G401.6 (cell line): ENCODE data around the gene ORAI3.

ENCODE experiments used
- FAIRE-seq: peaks from 2 replicates; lab custom pipeline; 2012; peaks lifted over from hg19 to GRCh38; lab: Jason Lieb, UNC

Gene ORAI3

GRCh38 chr16:30947859-30948666, 805 bp upstream of the ORAI3 start:
- FAIRE-seq = peak; percentile 97

GRCh38 chr16:30949650-30950515, 1.0 kb downstream of the ORAI3 start:
- FAIRE-seq = no peak

DNA sequence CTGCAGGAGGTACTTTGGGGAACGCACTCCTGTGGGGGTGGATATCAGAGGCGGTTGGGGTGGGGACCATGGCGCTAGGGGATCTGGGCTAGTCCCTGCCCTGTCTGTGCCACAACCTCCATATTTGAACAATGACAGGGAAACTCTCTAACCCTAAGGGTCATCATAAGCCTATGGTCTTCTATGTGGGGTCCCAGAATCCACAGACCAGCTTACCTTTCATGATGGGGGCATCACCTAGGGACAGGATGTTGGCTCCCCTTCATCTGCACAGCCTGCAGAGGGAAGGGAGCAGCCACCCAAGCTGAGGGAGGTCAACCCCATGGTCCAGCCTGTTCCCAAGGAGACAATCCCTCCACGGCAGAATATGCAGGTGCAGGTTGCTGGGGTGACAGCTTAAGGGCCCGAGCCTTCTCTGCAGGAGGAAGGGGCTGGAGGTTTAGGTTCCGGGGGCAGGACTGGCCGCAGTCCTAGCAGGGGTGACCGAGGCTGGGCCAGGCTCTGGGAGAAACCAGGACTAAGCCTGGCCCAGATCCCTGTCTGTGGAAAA, 1.7 kb downstream of the ORAI3 start:
- no peak for FAIRE-seq

DNA sequence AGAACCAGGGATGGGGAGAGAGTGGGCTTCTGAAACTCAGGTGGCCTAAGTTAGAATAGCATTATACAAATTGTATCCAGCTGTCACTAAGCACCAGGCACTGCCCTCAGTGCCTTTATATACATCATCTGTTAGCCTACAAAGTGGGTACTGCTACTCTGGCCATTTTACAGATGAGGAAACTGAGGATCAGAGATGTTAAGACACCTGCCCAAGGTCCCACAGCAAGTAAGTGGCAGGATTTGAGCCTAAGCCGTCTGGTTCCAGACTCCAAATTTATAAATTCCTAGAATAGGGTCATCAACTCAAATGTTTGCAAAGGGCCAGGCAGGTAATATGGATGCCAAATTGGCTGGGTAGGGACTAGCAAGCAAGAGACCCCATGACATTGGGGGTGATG, 2.3 kb downstream of the ORAI3 start:
- FAIRE-seq = no peak

DNA sequence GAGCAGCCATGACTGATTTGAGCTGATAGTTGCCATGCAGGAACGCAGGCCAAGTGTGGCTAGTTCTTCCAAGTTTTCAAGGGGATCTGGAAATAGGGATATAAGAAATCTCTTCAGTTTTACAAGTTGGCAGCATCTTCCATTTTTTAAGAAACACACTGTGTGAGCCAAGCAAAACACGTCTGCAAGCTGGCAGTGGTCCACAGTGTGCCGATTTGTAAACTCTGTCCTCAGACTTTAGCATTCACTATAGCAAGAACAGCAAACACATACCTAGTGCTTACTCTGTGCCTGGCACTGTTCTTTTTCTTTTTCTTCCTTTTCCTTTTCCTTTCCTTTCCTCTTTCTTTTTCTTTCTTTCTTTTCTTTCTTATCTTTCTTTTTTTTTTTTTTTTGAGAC, 2.9 kb downstream of the ORAI3 start:
- no peak for FAIRE-seq

- no peak for FAIRE-seq
Measured at GRCh38 chr16:30953111-30953510, 4.2 kb downstream of the ORAI3 start.

- FAIRE-seq = peak; percentile 19
Measured at GRCh38 chr16:30953511-30954124, 4.8 kb downstream of the ORAI3 start.

DNA sequence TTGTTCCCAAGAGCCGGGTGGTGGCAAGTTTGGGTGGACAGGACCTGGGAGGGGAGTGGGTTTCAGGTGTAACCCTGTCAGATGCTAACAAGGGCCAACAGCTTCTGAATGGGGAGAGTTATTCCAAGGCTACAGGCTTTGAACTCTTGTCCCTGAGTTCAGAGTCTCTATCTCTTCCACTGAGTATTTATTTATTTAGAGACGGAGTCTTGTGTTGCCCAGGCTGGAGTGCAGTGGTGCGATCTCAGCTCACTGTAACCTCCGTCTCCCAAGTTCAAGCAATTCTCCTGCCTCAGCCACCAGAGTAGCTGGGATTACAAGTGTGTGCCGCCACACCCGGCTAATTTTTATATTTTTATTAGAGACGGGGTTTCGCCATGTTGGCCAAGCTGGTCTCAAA, 6.1 kb downstream of the ORAI3 start:
- no peak for FAIRE-seq

DNA sequence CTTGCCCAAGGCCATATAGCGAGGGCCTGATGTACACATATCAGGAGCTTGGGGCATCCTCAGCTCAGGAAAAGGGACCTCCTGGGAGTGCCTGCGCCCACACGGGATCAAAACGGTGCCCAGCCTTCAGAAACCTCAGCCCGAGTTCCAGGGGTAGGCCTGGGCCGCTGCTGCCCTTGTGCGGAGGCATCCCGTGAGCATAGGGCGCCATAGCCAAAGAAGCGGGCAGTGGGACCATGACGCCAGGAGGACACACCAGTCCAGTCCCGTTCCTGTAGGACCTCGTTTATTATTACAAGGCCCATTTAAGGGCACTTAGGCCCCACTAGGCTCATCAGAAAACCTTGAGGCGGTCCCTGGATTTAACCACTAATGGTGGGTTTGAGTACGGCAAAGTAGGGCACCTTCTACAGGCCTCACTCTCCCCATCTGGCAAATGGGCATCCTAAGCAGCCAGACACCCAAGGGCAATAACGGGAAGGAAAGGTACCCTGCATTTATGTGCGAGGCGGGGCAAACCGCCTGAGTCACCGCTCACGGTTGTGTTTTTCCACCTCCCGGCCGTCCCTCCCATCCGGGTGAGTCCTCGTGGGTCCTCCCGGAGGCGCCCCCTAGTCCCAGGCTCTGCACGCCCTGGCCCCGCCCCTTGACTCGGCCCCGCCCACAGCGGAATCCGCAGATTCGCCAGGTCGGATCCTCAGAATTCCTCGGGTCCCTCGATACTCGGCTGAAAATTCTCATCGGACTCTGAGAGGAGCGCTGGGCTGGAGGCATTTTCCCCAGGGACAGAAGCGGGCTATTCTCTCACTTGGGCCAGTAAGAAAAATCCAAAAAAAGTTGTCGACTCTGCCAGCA, 8.0 kb downstream of the ORAI3 start:
- FAIRE-seq = no peak

- FAIRE-seq = peak; percentile 57
Measured at GRCh38 chr16:30957456-30958174, 8.7 kb downstream of the ORAI3 start, which contains the start of gene SETD1A. Gene SETD1A (plus strand): TSS chr16:30957754. CDS start chr16:30958732, 978 bp downstream.

GRCh38 chr16:30958175-30959079, 9.6 kb downstream of the ORAI3 start:
- FAIRE-seq = no peak

- no peak for FAIRE-seq
Measured at GRCh38 chr16:30961384-30961783, 12.5 kb downstream of the ORAI3 start.

DNA sequence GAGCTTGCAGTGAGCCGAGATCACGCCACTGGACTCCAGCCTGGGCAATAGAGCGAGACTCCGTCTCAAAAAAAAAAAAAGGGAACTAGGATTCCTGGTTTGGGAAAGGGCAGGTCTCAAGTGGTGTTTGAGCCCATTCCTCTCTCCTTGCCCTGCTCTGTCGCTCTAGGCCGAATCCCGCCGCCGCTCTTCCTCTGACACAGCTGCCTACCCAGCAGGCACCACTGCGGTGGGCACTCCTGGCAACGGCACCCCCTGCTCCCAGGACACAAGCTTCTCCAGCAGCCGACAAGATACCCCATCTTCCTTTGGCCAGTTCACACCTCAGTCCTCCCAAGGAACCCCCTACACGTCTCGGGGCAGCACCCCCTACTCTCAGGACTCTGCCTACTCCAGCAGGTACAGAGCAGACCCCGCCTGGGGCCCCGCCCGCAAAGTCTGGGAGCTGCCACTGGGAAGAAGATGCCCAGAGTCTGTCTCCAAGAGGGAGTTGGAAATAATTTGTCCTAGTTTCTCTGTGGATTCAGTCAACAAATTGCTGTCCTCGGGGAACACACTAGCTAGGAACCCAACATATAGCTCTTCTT, 15.2 kb downstream of the ORAI3 start:
- no peak for FAIRE-seq

GRCh38 chr16:30964574-30965226, 15.8 kb downstream of the ORAI3 start:
- no peak for FAIRE-seq

DNA sequence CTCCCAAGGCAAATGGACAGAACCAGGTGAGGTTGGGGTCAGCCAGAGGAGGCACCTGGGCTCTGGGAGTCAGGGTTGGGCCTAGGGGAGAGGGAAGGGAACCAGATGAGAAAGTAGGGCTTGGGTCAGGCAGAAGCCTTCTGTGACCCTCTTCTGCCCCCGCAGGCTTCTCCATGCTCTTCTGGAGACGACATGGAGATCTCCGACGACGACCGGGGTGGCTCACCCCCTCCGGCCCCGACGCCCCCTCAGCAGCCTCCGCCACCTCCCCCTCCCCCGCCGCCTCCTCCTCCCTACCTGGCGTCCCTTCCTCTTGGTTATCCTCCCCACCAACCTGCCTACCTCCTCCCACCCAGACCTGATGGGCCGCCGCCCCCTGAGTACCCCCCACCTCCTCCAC, 16.6 kb downstream of the ORAI3 start:
- no peak for FAIRE-seq

- FAIRE-seq = no peak
Measured at GRCh38 chr16:30966033-30966619, 17.3 kb downstream of the ORAI3 start.

DNA sequence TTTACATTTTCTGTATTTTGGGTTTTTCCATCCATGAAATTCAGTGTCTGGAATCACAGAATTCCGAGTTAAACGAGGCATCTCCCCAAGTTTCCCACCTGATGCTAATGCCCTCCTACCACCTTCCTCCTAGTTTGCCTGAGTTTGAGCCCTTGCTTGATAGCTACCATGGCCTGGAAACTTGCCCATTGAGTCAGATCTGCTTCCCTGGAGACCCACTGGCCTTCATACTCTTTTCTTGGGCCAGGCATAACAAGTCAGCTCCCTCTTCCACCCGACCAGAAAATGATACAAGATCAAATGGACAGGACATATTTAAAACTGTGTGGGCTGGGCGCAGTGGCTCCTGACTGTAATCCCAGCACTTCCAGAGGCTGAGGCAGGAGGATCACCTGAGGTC, 18.9 kb downstream of the ORAI3 start:
- FAIRE-seq = no peak

DNA sequence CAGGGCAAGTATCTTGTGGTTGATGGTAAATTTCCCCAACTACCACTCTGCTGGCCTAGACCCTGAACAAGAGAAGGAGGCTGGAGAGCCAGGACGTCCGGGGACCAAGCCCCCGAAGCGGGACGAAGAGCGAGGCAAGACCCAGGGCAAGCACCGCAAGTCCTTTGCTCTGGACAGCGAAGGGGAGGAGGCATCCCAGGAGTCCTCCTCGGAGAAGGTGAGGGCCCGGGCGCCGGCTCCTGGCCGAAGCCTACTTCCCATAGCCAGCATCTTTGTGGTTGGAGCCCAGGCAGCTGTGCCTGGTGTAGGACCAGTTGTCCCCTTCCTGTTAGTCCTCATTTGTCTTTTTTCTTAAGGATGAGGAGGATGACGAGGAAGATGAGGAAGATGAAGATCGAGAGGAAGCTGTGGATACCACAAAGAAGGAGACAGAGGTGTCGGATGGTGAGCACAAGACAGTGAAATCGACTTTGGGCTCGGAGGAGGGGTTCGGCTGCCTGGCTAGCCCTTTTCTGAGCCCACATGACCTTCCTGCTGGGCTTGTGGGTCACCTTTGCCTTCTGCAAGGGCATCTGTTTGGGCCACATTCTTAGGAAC, 20.5 kb downstream of the ORAI3 start:
- no peak for FAIRE-seq
